NCI-H446 treated with DMSO at 0.1 percent for 48 hours (cell line): Measurements from ENCODE around the gene NLE1.
"Not testable (repeated sequence)": the region's sequence is repeated elsewhere in the genome, so short reads cannot be mapped to it uniquely, and the experiment has no call there.

ENCODE experiments used
- DNase-seq: peaks from one replicate; lab custom pipeline; 2025; lab: John Stamatoyannopoulos, UW

Gene NLE1

GRCh38 chr17:35127751-35128514 lies 14.2 kb downstream of the NLE1 start:
- no peak for DNase-seq

- DNase-seq: no peak
Observed at GRCh38 chr17:35121315-35121714, 20.8 kb downstream of the NLE1 start, which contains the start of gene FNDC8. TSS of gene FNDC8 (plus strand) at chr17:35121615. CDS start at chr17:35121694, 79 bp downstream.

GRCh38 chr17:35119370-35120165 lies 22.5 kb downstream of the NLE1 start, which contains the start of gene RAD51D:
TSS of gene RAD51D (minus strand) at chr17:35119860. CDS start at chr17:35119613, 247 bp downstream.
- peak; percentile 46 for DNase-seq

- DNase-seq: peak; percentile 1
Observed at GRCh38 chr17:35117984-35118383, 24.1 kb downstream of the NLE1 start.

GRCh38 chr17:35116845-35117244 lies 25.3 kb downstream of the NLE1 start:
- DNase-seq: no peak

- not testable (repeated sequence) for DNase-seq
Observed at GRCh38 chr17:35110791-35111190, 31.3 kb downstream of the NLE1 start.

- no peak for DNase-seq
Observed at GRCh38 chr17:35104844-35105450, 37.2 kb downstream of the NLE1 start.

GRCh38 chr17:35103271-35103670 lies 38.8 kb downstream of the NLE1 start:
- DNase-seq: no peak

- DNase-seq: no peak
Observed at GRCh38 chr17:35101725-35102124, 40.4 kb downstream of the NLE1 start.

- DNase-seq: no peak
Observed at GRCh38 chr17:35101036-35101435, 41.1 kb downstream of the NLE1 start.

GRCh38 chr17:35099908-35100307 lies 42.2 kb downstream of the NLE1 start:
- no peak for DNase-seq

GRCh38 chr17:35097776-35098175 lies 44.3 kb downstream of the NLE1 start:
- DNase-seq: no peak

- DNase-seq: no peak
Observed at GRCh38 chr17:35095741-35096140, 46.4 kb downstream of the NLE1 start.

GRCh38 chr17:35094902-35095301 lies 47.2 kb downstream of the NLE1 start:
- no peak for DNase-seq

- not testable (repeated sequence) for DNase-seq
Observed at GRCh38 chr17:35090707-35091106, 51.4 kb downstream of the NLE1 start.

GRCh38 chr17:35089586-35090296 lies 52.4 kb downstream of the NLE1 start:
- DNase-seq: no peak

GRCh38 chr17:35088881-35089585 lies 53.1 kb downstream of the NLE1 start:
- no peak for DNase-seq

- DNase-seq: no peak
Observed at GRCh38 chr17:35088356-35088880, 53.7 kb downstream of the NLE1 start.

- DNase-seq: no peak
Observed at GRCh38 chr17:35087731-35088355, 54.3 kb downstream of the NLE1 start.

GRCh38 chr17:35086931-35087573 lies 55.1 kb downstream of the NLE1 start:
- no peak for DNase-seq
